ENCODE measurements around the gene ETV2.

The ETV2 gene

GRCh38 chr19:35644987-35645679 is 3.6 kb downstream of the ETV2 start (continued):
- TF ChIP-seq ZNF24 (tag by site-specific recombination; IDR thresholded peaks at IDR 0.05) (no peak), CTCF (tag by site-specific recombination; IDR thresholded peaks at IDR 0.05) (no peak), ZNF610 (tag by site-specific recombination; IDR thresholded peaks at IDR 0.05; ENCODE audit: borderline replicate concordance) (no peak), ZNF10 (tag by site-specific recombination; IDR thresholded peaks at IDR 0.05) (no peak; the same call in 1 of the 2 replicates), ZNF785 (tag by site-specific recombination; IDR thresholded peaks at IDR 0.05) (no peak), ZNF645 (tag by site-specific recombination; IDR thresholded peaks at IDR 0.05) (0 out of 2 replicates have a peak, but pooled peaks have one; percentile 66), ZNF623 (tag by site-specific recombination; IDR thresholded peaks at IDR 0.05) (no peak), ZNF48 (tag by site-specific recombination; IDR thresholded peaks at IDR 0.05) (no peak), ELK4 (IDR thresholded peaks at IDR 0.05; ENCODE audit: borderline replicate concordance, low read depth, low read length) (no peak), HOXA7 (CRISPR knock-in tag; IDR thresholded peaks at IDR 0.05; ENCODE audit: borderline replicate concordance) (no peak), ZNF560 (tag by site-specific recombination; IDR thresholded peaks at IDR 0.05; ENCODE audit: borderline replicate concordance) (no peak), ZNF155 (tag by site-specific recombination; IDR thresholded peaks at IDR 0.05) (no peak), ZNF174 (tag by site-specific recombination; IDR thresholded peaks at IDR 0.05) (no peak), GLI2 (tag by site-specific recombination; IDR thresholded peaks at IDR 0.05; ENCODE audit: borderline replicate concordance, low read depth) (no peak), ZNF394 (tag by site-specific recombination; IDR thresholded peaks at IDR 0.05; ENCODE audit: borderline replicate concordance) (no peak), ZNF521 (tag by site-specific recombination; IDR thresholded peaks at IDR 0.05) (no peak), KLF8 (tag by site-specific recombination; IDR thresholded peaks at IDR 0.05) (peak; percentile 4; the same call in 1 of the 2 replicates), ZBTB10 (tag by site-specific recombination; IDR thresholded peaks at IDR 0.05) (no peak), TSHZ1 (tag by site-specific recombination; IDR thresholded peaks at IDR 0.05; ENCODE audit: borderline replicate concordance) (no peak), ZNF341 (tag by site-specific recombination; IDR thresholded peaks at IDR 0.05; ENCODE audit: low read depth) (peak; percentile 71), ZNF580 (tag by site-specific recombination; IDR thresholded peaks at IDR 0.05) (no peak), FEZF1 (tag by site-specific recombination; IDR thresholded peaks at IDR 0.05) (no peak), KLF16 (tag by site-specific recombination; IDR thresholded peaks at IDR 0.05) (peak; percentile 60), ZNF433 (tag by site-specific recombination; IDR thresholded peaks at IDR 0.05; ENCODE audit: low read depth) (no peak), ZNF629 (tag by site-specific recombination; IDR thresholded peaks at IDR 0.05) (no peak), INSM2 (tag by site-specific recombination; IDR thresholded peaks at IDR 0.05) (no peak), ZNF791 (tag by site-specific recombination; IDR thresholded peaks at IDR 0.05) (no peak), ZNF223 (tag by site-specific recombination; IDR thresholded peaks at IDR 0.05) (no peak)
